H1 (cell line): Measurements from ENCODE around the gene IGLL1. TPM values are rescaled to one million over a fixed set of nuclear protein-coding genes. Genes with fewer than 3 reads are reported as not detected.

Experiments
- CTCF ChIA-PET: fragments of 300-600 bp; sonication (Branson Sonifier 250); formaldehyde crosslinking; loops from one replicate; lab custom pipeline; 2021; ENCODE audit not compliant: partially characterized antibody; lab: Charles Lee
- POLR2A ChIA-PET: fragments of 300-600 bp; sonication (Branson Sonifier 250); formaldehyde crosslinking; loops from one replicate; lab custom pipeline; 2021; ENCODE audit warnings: inconsistent platforms; ENCODE audit not compliant: partially characterized antibody; lab: Charles Lee
- DNase-seq, 2 experiments: peaks; one replicate each; pipeline versions ENCODE4 v3.0.0 to v3.0.0-alpha.2; 2010 to 2022; ENCODE audit warnings: low spot score in 2 of 2, low read depth in 1 of 2, mixed read lengths in 1 of 2
- FAIRE-seq: peaks from 2 replicates; lab custom pipeline; 2011; peaks lifted over from hg19 to GRCh38; lab: Jason Lieb, UNC
- H2AFZ ChIP-seq: 2 replicates; pipeline ENCODE4 v1.8.1; 2012; ENCODE audit warnings: low read length, inconsistent platforms
- H2AK5ac ChIP-seq: 2 replicates; pipeline ENCODE4 v1.6.1; 2013; ENCODE audit warnings: low read depth, low read length
- H2BK120ac ChIP-seq: replicated peaks from 2 replicates; pipeline ENCODE3; 2013; ENCODE audit warnings: low read depth, low read length, inconsistent platforms
- H2BK12ac ChIP-seq: 2 replicates; pipeline ENCODE4 v1.6.1; 2013; ENCODE audit warnings: low read depth, low read length
- H2BK15ac ChIP-seq: 2 replicates; pipeline ENCODE4 v1.6.1; 2013; ENCODE audit warnings: low read length
- H2BK20ac ChIP-seq: 2 replicates; pipeline ENCODE4 v1.6.1; 2013; ENCODE audit warnings: low read length
- H2BK5ac ChIP-seq: 2 replicates; pipeline ENCODE4 v1.6.1; 2013; ENCODE audit warnings: low read depth, low read length
- H3K14ac ChIP-seq: 2 replicates; pipeline ENCODE4 v1.6.1; 2013; ENCODE audit warnings: inconsistent platforms; ENCODE audit not compliant: insufficient read length
- H3K18ac ChIP-seq: 2 replicates; pipeline ENCODE4 v1.6.1; 2013; ENCODE audit warnings: low read length; ENCODE audit errors: extremely low read depth
- H3K23ac ChIP-seq: 2 replicates; pipeline ENCODE4 v1.6.1; 2013; ENCODE audit warnings: inconsistent platforms; ENCODE audit not compliant: insufficient read length
- H3K23me2 ChIP-seq: 2 replicates; pipeline ENCODE4 v1.6.1; 2013; ENCODE audit warnings: low read depth, low read length
- H3K27ac ChIP-seq: 2 replicates; pipeline ENCODE4 v1.6.1; 2011; ENCODE audit warnings: low read depth, low read length, inconsistent platforms
- H3K27me3 ChIP-seq, 4 experiments: replicated peaks in 1 of 4; 1 replicate in 1 of 4; 2 replicates in 3 of 4; pipeline versions ENCODE4 v1.6.1 to v1.8.1; 2011 to 2013; ENCODE audit warnings: low read length in 3 of 4, mild to moderate bottlenecking in 3 of 4, inconsistent platforms in 2 of 4, mixed read lengths in 2 of 4, moderate library complexity in 1 of 4; ENCODE audit not compliant: control insufficient read depth in 3 of 4, insufficient read depth in 3 of 4; ENCODE audit errors: extremely low read depth in 1 of 4
- H3K36me3 ChIP-seq, 4 experiments: 2 replicates each; pipeline versions ENCODE4 v1.6.1 to v1.8.1; 2011 to 2013; ENCODE audit warnings: mild to moderate bottlenecking in 4 of 4, low read length in 3 of 4, moderate library complexity in 2 of 4, control low read depth in 1 of 4, inconsistent platforms in 1 of 4; ENCODE audit not compliant: insufficient read depth in 4 of 4, control insufficient read depth in 2 of 4
- H3K4ac ChIP-seq: replicated peaks from 2 replicates; pipeline ENCODE3; 2013; ENCODE audit warnings: low read length, low read depth, mixed read lengths, inconsistent platforms; ENCODE audit not compliant: insufficient read length
- H3K4me1 ChIP-seq, 4 experiments: replicated peaks in 1 of 4; 1 replicate in 1 of 4; 2 replicates in 3 of 4; pipeline versions ENCODE4 v1.6.1 to v1.8.1; 2011 to 2013; ENCODE audit warnings: low read length in 3 of 4, inconsistent platforms in 2 of 4, mixed read lengths in 1 of 4; ENCODE audit not compliant: insufficient read depth in 4 of 4, control insufficient read depth in 3 of 4
- H3K4me2 ChIP-seq, 2 experiments: 2 replicates each; pipeline versions ENCODE4 v1.6.1 to v1.8.1; 2011 to 2013; ENCODE audit warnings: low read depth in 2 of 2, low read length in 2 of 2, control low read depth in 1 of 2, inconsistent platforms in 1 of 2, mild to moderate bottlenecking in 1 of 2; ENCODE audit not compliant: insufficient read depth in 1 of 2
- H3K4me3 ChIP-seq, 4 experiments: fragments of 200-600, 300-600 bp in 1 of 4; sonication (generic), shearing (Covaris generic), sonication (Bioruptor Twin) in 1 of 4; 2 replicates each; pipeline versions ENCODE4 v1.5.1 to v1.8.1; 2011 to 2016; ENCODE audit warnings: low read length in 4 of 4, low read depth in 3 of 4, control low read depth in 2 of 4, inconsistent platforms in 2 of 4, mild to moderate bottlenecking in 2 of 4, mixed read lengths in 1 of 4, moderate library complexity in 1 of 4; ENCODE audit not compliant: insufficient read depth in 2 of 4; ENCODE audit errors: extremely low read depth in 1 of 4
- H3K56ac ChIP-seq: replicated peaks from 2 replicates; pipeline ENCODE3; 2013; ENCODE audit warnings: low read depth, mild to moderate bottlenecking, mixed read lengths, low read length, inconsistent platforms; ENCODE audit not compliant: insufficient read length
- H3K79me1 ChIP-seq: 2 replicates; pipeline ENCODE4 v1.6.1; 2013; ENCODE audit warnings: low read depth, low read length, control low read depth
- H3K79me2 ChIP-seq, 2 experiments: 2 replicates each; pipeline versions ENCODE4 v1.6.1 to v1.8.1; 2012 to 2013; ENCODE audit warnings: low read length in 2 of 2, mild to moderate bottlenecking in 2 of 2, inconsistent platforms in 1 of 2; ENCODE audit not compliant: insufficient read depth in 2 of 2, control insufficient read depth in 1 of 2
- H3K9ac ChIP-seq, 4 experiments: replicated peaks in 1 of 4; 1 replicate in 1 of 4; 2 replicates in 3 of 4; pipeline versions ENCODE4 v1.6.1 to v1.8.1; 2011 to 2013; ENCODE audit warnings: low read depth in 3 of 4, low read length in 3 of 4, control low read depth in 2 of 4, mild to moderate bottlenecking in 2 of 4, moderate library complexity in 2 of 4, inconsistent platforms in 1 of 4; ENCODE audit errors: extremely low read depth in 1 of 4
- H3K9me3 ChIP-seq, 2 experiments: 2 replicates each; pipeline versions ENCODE4 v1.6.1 to v1.8.1; 2012 to 2013; ENCODE audit warnings: mild to moderate bottlenecking in 2 of 2, moderate library complexity in 2 of 2, control low read depth in 1 of 2, inconsistent platforms in 1 of 2, low read depth in 1 of 2, low read length in 1 of 2, mixed read lengths in 1 of 2; ENCODE audit not compliant: insufficient read depth in 2 of 2
- H4K20me1 ChIP-seq, 2 experiments: replicated peaks in 1 of 2; 2 replicates each; pipeline versions ENCODE3 to v1.8.1; 2011 to 2013; ENCODE audit warnings: inconsistent platforms in 2 of 2, low read length in 2 of 2, mild to moderate bottlenecking in 1 of 2; ENCODE audit not compliant: insufficient read depth in 2 of 2, control insufficient read depth in 1 of 2
- H4K5ac ChIP-seq: 2 replicates; pipeline ENCODE4 v1.6.1; 2013; ENCODE audit warnings: low read length, low read depth, mixed read lengths, inconsistent platforms; ENCODE audit not compliant: insufficient read length
- H4K8ac ChIP-seq: 2 replicates; pipeline ENCODE4 v1.8.0; 2013; ENCODE audit warnings: mild to moderate bottlenecking, moderate library complexity, low read length, inconsistent platforms; ENCODE audit not compliant: insufficient read depth; ENCODE audit errors: extremely low read depth
- H4K91ac ChIP-seq: replicated peaks from 2 replicates; pipeline ENCODE3; 2013; ENCODE audit warnings: low read length, mixed read lengths, inconsistent platforms; ENCODE audit not compliant: insufficient read length
- BACH1 ChIP-seq: IDR thresholded peaks from 2 replicates; pipeline ENCODE4 v1.6.1; 2012; ENCODE audit warnings: low read length, improper control_type of control experiment
- CEBPB ChIP-seq: IDR thresholded peaks from 2 replicates; pipeline ENCODE4 v1.6.1; 2012; ENCODE audit warnings: low read depth, low read length
- CHD2 ChIP-seq: IDR thresholded peaks from 2 replicates; pipeline ENCODE4 v1.6.1; 2012; ENCODE audit warnings: low read length, improper control_type of control experiment
- CREB1 ChIP-seq: IDR thresholded peaks from 2 replicates; pipeline ENCODE4 v1.6.1; 2012; ENCODE audit warnings: inconsistent platforms
- CTCF ChIP-seq, 3 experiments: IDR thresholded peaks; 1 replicate in 2 of 3; 2 replicates in 1 of 3; pipeline versions ENCODE4 v1.5.1 to v1.6.1; 2011; ENCODE audit warnings: low read length in 3 of 3, mild to moderate bottlenecking in 3 of 3, inconsistent platforms in 2 of 3, low read depth in 1 of 3, moderate library complexity in 1 of 3; ENCODE audit not compliant: insufficient read depth in 1 of 3; ENCODE audit errors: control extremely low read depth in 1 of 3
- JUND ChIP-seq: IDR thresholded peaks from 2 replicates; pipeline ENCODE4 v1.6.1; 2011; ENCODE audit warnings: mild to moderate bottlenecking, improper control_type of control experiment, low read length
- NANOG ChIP-seq: IDR thresholded peaks from 2 replicates; pipeline ENCODE4 v1.6.1; 2011; ENCODE audit warnings: low read length, low read depth, mild to moderate bottlenecking, inconsistent platforms; ENCODE audit not compliant: insufficient read depth, poor library complexity, severe bottlenecking
- POLR2A ChIP-seq, 2 experiments: IDR thresholded peaks; 1 replicate in 1 of 2; 2 replicates in 1 of 2; pipeline ENCODE4 v1.6.1; 2011; ENCODE audit warnings: low read depth in 2 of 2, low read length in 2 of 2, mild to moderate bottlenecking in 2 of 2; ENCODE audit errors: control extremely low read depth in 1 of 2
- RAD21 ChIP-seq, 2 experiments: IDR thresholded peaks in 1 of 2; conservative IDR thresholded peaks in 1 of 2; 2 replicates each; pipeline ENCODE4 v1.6.1; 2011; ENCODE audit warnings: low read depth in 2 of 2, low read length in 2 of 2, improper control_type of control experiment in 1 of 2, inconsistent platforms in 1 of 2, mild to moderate bottlenecking in 1 of 2, moderate library complexity in 1 of 2
- TCF12 ChIP-seq: IDR thresholded peaks from 2 replicates; pipeline ENCODE4 v1.6.1; 2011; ENCODE audit warnings: low read depth, mild to moderate bottlenecking, low read length
- WGBS, 2 experiments: shearing (Covaris generic) in 1 of 2; methylation state at CpG; one replicate each; pipeline versions ENCODE4 v1.1.6 to v1.1.7; 2013 to 2015; ENCODE audit warnings: low lambda C conversion rate in 2 of 2, mixed read lengths in 2 of 2, inconsistent platforms in 1 of 2, low coverage in 1 of 2, missing lambda C conversion rate in 1 of 2; ENCODE audit not compliant: insufficient replicate concordance in 2 of 2, insufficient coverage in 1 of 2, insufficient read length in 1 of 2; ENCODE audit errors: extremely low coverage in 1 of 2, missing lambda C conversion rate in 1 of 2; 5-methylcytosine and 5-hydroxymethylcytosine counted together
- polyA plus RNA-seq, 7 experiments: library from polyadenylated mRNA; depleted of rRNA in 3 of 7; stranded (reverse) in 5 of 7; unstranded in 2 of 7; fragments of >200 nt in 5 of 7; fragments of 200-250 nt in 2 of 7; gene quantifications; 1 replicate in 5 of 7; 2 replicates in 1 of 7; 4 replicates in 1 of 7; pipeline versions ENCODE4 v1.2.1 to v1.2.3, GENCODE V29; 2011 to 2013; ENCODE audit warnings: missing spikeins in 2 of 7, mixed read lengths in 2 of 7
- total RNA-seq: library from RNA; stranded (reverse); fragmentation: NEBNext Ultra II Directional; extraction: Animal tissue kit (Norgen Biotek cat#: 25700); gene quantifications from 2 replicates; pipeline ENCODE4 v1.2.1, GENCODE V29; 2021

Gene IGLL1
- total and polyA plus RNA-seq, 2 of the 8 experiments (the other 6 are each of a cell fraction or from before 2014, with no cell fraction given), result not detected

- Histone ChIP-seq H3K27ac (no peak overlapping the region), H4K20me1 (peaks cover 0 to 1% of the 10 kb centered on the region in 2 experiments), H2BK12ac (peak overlapping the region; percentile 83; the same call in 1 of the 2 replicates), H3K56ac (no peak overlapping the region), H3K9me3 (no peaks in the 10 kb centered on the region), H2BK120ac (no peak overlapping the region), H3K36me3 (no peaks in the 10 kb centered on the region), H2BK20ac (peak overlapping the region; percentile 72; the same call in 1 of the 2 replicates), H3K23me2 (no peaks in the 10 kb centered on the region), H2AFZ (0 out of 2 replicates have a peak overlapping the region, but pooled peaks have one; percentile 45), H3K23ac (no peak overlapping the region), H3K79me1 (no peaks in the 10 kb centered on the region), H3K4me2 (no peak overlapping the region), H2BK15ac (no peak overlapping the region), H3K9ac (no peak overlapping the region), H3K4ac (no peak overlapping the region), H2AK5ac (no peak overlapping the region), H4K91ac (no peak overlapping the region), H3K4me1 (peaks cover 0 to 6% (median 4%) of the 10 kb centered on the region in 4 experiments; a peak in 4 of 7 replicates), H3K79me2 (no peaks in the 10 kb centered on the region), H4K8ac (no peak overlapping the region), H2BK5ac (no peak overlapping the region), H4K5ac (no peak overlapping the region), H3K4me3 (no peak overlapping the region), H3K18ac (peak overlapping the region; percentile 43; the same call in 1 of the 2 replicates), H3K14ac (no peak overlapping the region), H3K27me3 (no peaks in the 10 kb centered on the region; a peak in 1 of 7 replicates)
- DNase-seq (peak; percentile 78 to 93), FAIRE-seq (peak; percentile 82)
- ChIA-PET CTCF (interaction anchor here (0.6 to 4.9 kb wide), 33 partner anchors 8 to 626 kb away, joined by 3 to 23 read pairs (median 6); partner anchors contain the start of gene IGLL1), POLR2A (interaction anchor here (1.2 to 1.5 kb wide), 3 partner anchors 12 to 258 kb away, joined by 3 read pairs; no protein-coding TSS in a partner anchor)
- 50% methylated on average over 11 of the region's 11 CpGs; no CpG with 5 or more reads in 1 of the 2 experiments for WGBS, 2 experiments
- no peak for TF ChIP-seq TCF12
- TF ChIP-seq CHD2, result 0 out of 2 replicates have a peak, but pooled peaks have one; percentile 38
- TF ChIP-seq POLR2A (IDR thresholded peaks at IDR 0.05; ENCODE audit: control extremely low read depth in 1 of 2, low read depth in 2 of 2, low read length in 2 of 2), result no peak
- TF ChIP-seq CEBPB, result peak; percentile 73
- TF ChIP-seq NANOG, result no peak
- 0 out of 2 replicates have a peak, but pooled peaks have one; percentile 16 for TF ChIP-seq JUND
- no peak for TF ChIP-seq BACH1
- peak; percentile 95 to 98 (median 96) for TF ChIP-seq CTCF (IDR thresholded peaks at IDR 0.05; ENCODE audit: control extremely low read depth in 1 of 3, insufficient read depth in 1 of 3, low read depth in 1 of 3, low read length in 3 of 3)
- peak; percentile 97 to 98 for TF ChIP-seq RAD21 (IDR thresholded peaks at IDR 0.05 in 1 of 2, conservative IDR thresholded peaks at IDR 0.05 in 1 of 2; ENCODE audit: low read depth in 2 of 2, low read length in 2 of 2)
- TF ChIP-seq CREB1, result no peak
Observed at GRCh38 chr22:23591201-23591791, 11.2 kb upstream of the IGLL1 start.
